ENCODE measurements around the gene ELMO3. TPM values are rescaled to one million over a fixed set of nuclear protein-coding genes. Genes with fewer than 3 reads are reported as not detected.

ELMO3 gene
- total RNA-seq, 1 donor from 2014 or later, result 6.9 TPM

GRCh38 chr16:67233596-67233995 is 34.7 kb downstream of the ELMO3 start:
- Mint-ChIP-seq H3K36me3 (ENCODE audit: low read depth) (peaks cover 69% of the 10 kb centered on the region), H3K27me3 (no peaks in the 10 kb centered on the region), H3K4me3 (no peak overlapping the region), H3K27ac (no peak overlapping the region), H3K9me3 (no peaks in the 10 kb centered on the region), H3K4me1 (peaks cover 1% of the 10 kb centered on the region)
- ChIA-PET CTCF (interaction anchor here (1.2 kb wide), 1 partner anchor 11 kb away, joined by 3 read pairs; no protein-coding TSS in a partner anchor), POLR2A (interaction anchor here (0.6 to 1.4 kb wide), 2 partner anchors 11 to 570 kb away, joined by 3 to 6 read pairs; no protein-coding TSS in a partner anchor)
- ATAC-seq (ENCODE audit: low read depth), result no peak
- intact Hi-C loops (cut with micrococcal nuclease), result no loop called here
- DNase-seq, result no peak
- no peak for TF ChIP-seq CTCF (IDR thresholded peaks at IDR 0.05)

GRCh38 chr16:67234180-67234597 is 35.3 kb downstream of the ELMO3 start:
- no peak for TF ChIP-seq CTCF (IDR thresholded peaks at IDR 0.05)
- Mint-ChIP-seq H3K27me3 (no peaks in the 10 kb centered on the region), H3K9me3 (no peaks in the 10 kb centered on the region), H3K4me3 (no peak overlapping the region), H3K4me1 (no peaks in the 10 kb centered on the region), H3K27ac (no peak overlapping the region), H3K36me3 (ENCODE audit: low read depth) (peaks cover 68% of the 10 kb centered on the region)
- ChIA-PET POLR2A (interaction anchor here (1.4 kb wide), 1 partner anchor 11 kb away, joined by 3 read pairs; no protein-coding TSS in a partner anchor), CTCF (no interaction called here)
- ATAC-seq (ENCODE audit: low read depth), result no peak
- no peak for DNase-seq
- intact Hi-C loops (cut with micrococcal nuclease), result no loop called here

GRCh38 chr16:67235816-67236562 is 37.1 kb downstream of the ELMO3 start:
- ATAC-seq (ENCODE audit: low read depth) (no peak), DNase-seq (no peak)
- no peaks in the 10 kb centered on the region for H3K4me1 Mint-ChIP-seq
- H3K36me3 Mint-ChIP-seq (ENCODE audit: low read depth), result peaks cover 50% of the 10 kb centered on the region
- POLR2A ChIA-PET, result interaction anchor here (0.7 to 4.3 kb wide), 3 partner anchors 8 to 9 kb away, joined by 3 to 25 read pairs (median 5); partner anchors contain the start of gene TMEM208
- H3K27me3 Mint-ChIP-seq, result no peaks in the 10 kb centered on the region
- CTCF ChIA-PET, result no interaction called here
- TF ChIP-seq CTCF (IDR thresholded peaks at IDR 0.05), result no peak
- no peaks in the 10 kb centered on the region for H3K9me3 Mint-ChIP-seq
- H3K27ac Mint-ChIP-seq, result no peak overlapping the region
- no peak overlapping the region for H3K4me3 Mint-ChIP-seq
- intact Hi-C loops (cut with micrococcal nuclease), result no loop called here

DNA sequence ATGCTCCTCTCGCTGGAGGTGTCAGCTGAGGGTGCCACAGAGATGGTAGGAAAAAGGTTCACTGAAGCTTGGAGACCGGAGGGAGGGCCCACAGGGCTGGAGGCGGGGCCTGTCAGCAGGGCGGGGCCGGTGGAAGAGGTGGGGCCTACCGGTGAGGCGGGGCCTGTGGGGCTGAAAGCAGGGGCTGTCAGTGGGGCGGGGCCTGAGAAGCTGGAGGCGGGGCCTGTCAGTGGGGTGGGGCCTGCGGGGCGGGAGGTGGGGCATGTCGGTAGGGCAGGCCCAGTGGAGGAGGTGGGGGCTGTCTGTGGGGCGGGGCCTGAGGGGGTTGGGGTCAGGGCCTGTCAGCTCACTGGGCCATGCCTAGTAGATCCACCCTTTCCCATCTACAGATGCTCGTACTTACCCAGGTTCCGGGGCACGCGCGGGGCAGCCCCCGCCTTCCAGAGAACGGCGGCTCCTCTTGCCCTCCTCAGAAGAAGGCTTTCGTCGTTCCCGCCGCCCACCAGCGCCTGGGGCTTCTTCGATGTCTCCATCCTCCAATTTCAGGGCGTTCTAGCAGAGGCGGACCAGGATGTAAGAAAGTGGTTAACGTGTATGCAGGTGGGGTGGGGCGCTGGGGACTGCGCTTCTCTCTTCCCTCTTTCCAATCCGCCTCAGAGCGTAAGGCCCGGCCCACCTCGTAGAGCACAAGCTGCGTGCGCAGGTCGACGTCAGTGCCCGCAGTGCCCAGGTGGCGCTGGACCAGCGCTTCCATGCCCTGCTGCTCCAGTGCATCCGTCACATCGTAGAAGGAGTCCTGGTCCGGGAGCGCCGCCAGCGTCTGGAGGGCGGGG is 37.8 kb downstream of the ELMO3 start:
- H3K27ac Mint-ChIP-seq, result no peak overlapping the region
- no peak overlapping the region for H3K4me3 Mint-ChIP-seq
- intact Hi-C loops (cut with micrococcal nuclease), result no loop called here
- H3K27me3 Mint-ChIP-seq, result no peaks in the 10 kb centered on the region
- ChIA-PET CTCF (no interaction called here), POLR2A (interaction anchor here (0.6 to 4.3 kb wide), 2 partner anchors 9 to 195 kb away, joined by 8 to 25 read pairs; partner anchors contain the start of gene TMEM208)
- DNase-seq (peak; percentile 34), ATAC-seq (ENCODE audit: low read depth) (peak; percentile 85)
- TF ChIP-seq CTCF (IDR thresholded peaks at IDR 0.05), result no peak
- no peaks in the 10 kb centered on the region for H3K4me1 Mint-ChIP-seq
- H3K36me3 Mint-ChIP-seq (ENCODE audit: low read depth), result peaks cover 44% of the 10 kb centered on the region
- no peaks in the 10 kb centered on the region for H3K9me3 Mint-ChIP-seq

Measured in activated B cell treated with CpG ODN at 0.5 μM for 24 hours (primary cell).